CD4-positive, alpha-beta memory T cell (primary cell): ENCODE results near the gene ZYX. TPM values are rescaled to one million over a fixed set of nuclear protein-coding genes. Genes with fewer than 3 reads are reported as not detected.
A peak's percentile ranks its signal among the peaks of the same experiment; 100 is the strongest.

Experiments
- CTCF ChIA-PET: fragments of 350-600 bp; sonication (Branson Sonifier 250); formaldehyde crosslinking; loops from one replicate; lab custom pipeline; 2021; ENCODE audit warnings: inconsistent platforms; ENCODE audit not compliant: partially characterized antibody; lab: Charles Lee
- POLR2A ChIA-PET: fragments of 350-600 bp; sonication (Branson Sonifier 250); formaldehyde crosslinking; loops from one replicate; lab custom pipeline; 2021; ENCODE audit not compliant: partially characterized antibody; lab: Charles Lee
- DNase-seq, 5 donors: peaks; one replicate each; pipeline versions ENCODE4 v3.0.0 to v3.0.0-alpha.2; 2020 to 2022; ENCODE audit warnings: mixed read lengths in 1 of 5
- H3K27ac ChIP-seq: one replicate; pipeline ENCODE4 v1.7.0; 2013; ENCODE audit warnings: low read depth, low read length
- H3K27me3 ChIP-seq: 2 replicates; pipeline ENCODE4 v1.7.0; 2013; ENCODE audit warnings: mild to moderate bottlenecking, low read length, moderate library complexity; ENCODE audit not compliant: insufficient read depth
- H3K36me3 ChIP-seq: 2 replicates; pipeline ENCODE4 v1.7.0; 2013; ENCODE audit warnings: mild to moderate bottlenecking, low read length, moderate library complexity; ENCODE audit not compliant: insufficient read depth
- H3K4me1 ChIP-seq: 2 replicates; pipeline ENCODE4 v1.7.0; 2013; ENCODE audit warnings: mild to moderate bottlenecking, low read length, moderate library complexity; ENCODE audit not compliant: insufficient read depth
- H3K4me3 ChIP-seq, 2 donors: one replicate each; pipeline ENCODE4 v1.7.0; 2013; ENCODE audit warnings: low read length in 2 of 2, mild to moderate bottlenecking in 1 of 2
- H3K9me3 ChIP-seq, 2 donors: one replicate each; pipeline ENCODE4 v1.7.0; 2013; ENCODE audit warnings: low read length in 2 of 2, control low read depth in 1 of 2; ENCODE audit not compliant: control insufficient read depth in 1 of 2
- H3K27ac Mint-ChIP-seq, 7 donors: one replicate each; pipeline ENCODE4 v1.8.0; 2020 to 2021; ENCODE audit warnings: mixed read lengths in 7 of 7, mild to moderate bottlenecking in 6 of 7, inconsistent platforms in 3 of 7, moderate library complexity in 3 of 7
- H3K27me3 Mint-ChIP-seq, 2 donors: one replicate each; pipeline ENCODE4 v1.8.0; 2020 to 2021; ENCODE audit warnings: mixed read lengths in 2 of 2
- H3K36me3 Mint-ChIP-seq, 2 donors: one replicate each; pipeline ENCODE4 v1.8.0; 2020 to 2021; ENCODE audit warnings: mixed read lengths in 2 of 2, inconsistent platforms in 1 of 2, mild to moderate bottlenecking in 1 of 2
- H3K4me1 Mint-ChIP-seq, 4 donors: one replicate each; pipeline ENCODE4 v1.8.0; 2020 to 2021; ENCODE audit warnings: mixed read lengths in 4 of 4, mild to moderate bottlenecking in 1 of 4
- H3K4me3 Mint-ChIP-seq, 8 donors: one replicate each; pipeline ENCODE4 v1.8.0; 2020 to 2021; ENCODE audit warnings: mixed read lengths in 8 of 8, mild to moderate bottlenecking in 7 of 8, moderate library complexity in 6 of 8, inconsistent platforms in 3 of 8
- H3K9me3 Mint-ChIP-seq, 8 donors: one replicate each; pipeline ENCODE4 v1.8.0; 2020 to 2021; ENCODE audit warnings: mixed read lengths in 8 of 8, mild to moderate bottlenecking in 5 of 8, inconsistent platforms in 3 of 8, moderate library complexity in 1 of 8
- intact Hi-C: fragments of 100-400 bp; cut with micrococcal nuclease; formaldehyde crosslinking; loops from one replicate; pipeline ENCODE4 v1.15.1; 2023
- polyA plus RNA-seq, 2 donors: library from polyadenylated mRNA; unstranded; fragments of 300-500 nt; fragmentation: Illumina TruSeq; gene quantifications; one replicate each; pipeline ENCODE4 v1.2.3, GENCODE V29; 2021
- total RNA-seq, 2 experiments: library from RNA; stranded (reverse); gene quantifications; one replicate each; pipeline ENCODE4 v1.2.3, GENCODE V29; 2021

Gene ZYX
- total and polyA plus RNA-seq, 4 experiments from 2014 or later = 55.7 to 148 (median 145) TPM

DNA sequence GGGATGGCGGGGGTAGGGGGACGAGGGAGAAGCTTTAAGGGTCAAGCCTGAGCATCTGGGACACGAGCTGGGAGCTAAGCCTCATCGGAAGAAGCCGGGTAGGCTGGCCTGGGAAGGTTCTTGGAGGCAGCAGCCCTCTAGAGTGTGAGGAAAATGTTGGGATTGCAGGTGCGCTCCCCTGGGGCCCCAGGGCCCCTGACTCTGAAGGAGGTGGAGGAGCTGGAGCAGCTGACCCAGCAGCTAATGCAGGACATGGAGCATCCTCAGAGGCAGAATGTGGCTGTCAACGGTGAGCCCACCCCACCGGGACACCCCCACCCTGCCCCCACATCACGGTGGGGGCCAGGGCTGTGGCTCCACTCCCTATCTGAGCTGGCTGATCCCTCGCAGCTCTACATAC, 6.9 kb downstream of the ZYX start:
- H3K36me3 Mint-ChIP-seq = peaks cover 19 to 41% of the 10 kb centered on the region in 2 donors
- intact Hi-C loops = loop anchor here (2.0 kb wide), 1 partner anchor 13 kb away; no protein-coding TSS in a partner anchor
- H3K9me3 ChIP-seq = no peaks in the 10 kb centered on the region
- H3K27me3 ChIP-seq = no peaks in the 10 kb centered on the region
- H3K4me1 ChIP-seq = peaks cover 44% of the 10 kb centered on the region
- DNase-seq = no peak
- no peak overlapping the region for H3K4me3 ChIP-seq
- CTCF ChIA-PET = interaction anchor here (1.0 to 4.1 kb wide), 7 partner anchors 9 to 148 kb away, joined by 3 to 18 read pairs (median 4); no protein-coding TSS in a partner anchor
- no peak overlapping the region for H3K4me3 Mint-ChIP-seq
- POLR2A ChIA-PET = interaction anchor here (0.7 to 2.8 kb wide), 6 partner anchors 8 to 28 kb away, joined by 3 to 8 read pairs (median 4); no protein-coding TSS in a partner anchor
- H3K9me3 Mint-ChIP-seq = no peaks in the 10 kb centered on the region
- peaks cover 4 to 15% (median 8%) of the 10 kb centered on the region in 4 donors for H3K4me1 Mint-ChIP-seq
- peaks cover 65% of the 10 kb centered on the region for H3K36me3 ChIP-seq
- H3K27me3 Mint-ChIP-seq = no peaks in the 10 kb centered on the region
- H3K27ac Mint-ChIP-seq = peak overlapping the region in 3 of 7 donors; percentile 49 to 77 (median 71)
- H3K27ac ChIP-seq = no peak overlapping the region

DNA sequence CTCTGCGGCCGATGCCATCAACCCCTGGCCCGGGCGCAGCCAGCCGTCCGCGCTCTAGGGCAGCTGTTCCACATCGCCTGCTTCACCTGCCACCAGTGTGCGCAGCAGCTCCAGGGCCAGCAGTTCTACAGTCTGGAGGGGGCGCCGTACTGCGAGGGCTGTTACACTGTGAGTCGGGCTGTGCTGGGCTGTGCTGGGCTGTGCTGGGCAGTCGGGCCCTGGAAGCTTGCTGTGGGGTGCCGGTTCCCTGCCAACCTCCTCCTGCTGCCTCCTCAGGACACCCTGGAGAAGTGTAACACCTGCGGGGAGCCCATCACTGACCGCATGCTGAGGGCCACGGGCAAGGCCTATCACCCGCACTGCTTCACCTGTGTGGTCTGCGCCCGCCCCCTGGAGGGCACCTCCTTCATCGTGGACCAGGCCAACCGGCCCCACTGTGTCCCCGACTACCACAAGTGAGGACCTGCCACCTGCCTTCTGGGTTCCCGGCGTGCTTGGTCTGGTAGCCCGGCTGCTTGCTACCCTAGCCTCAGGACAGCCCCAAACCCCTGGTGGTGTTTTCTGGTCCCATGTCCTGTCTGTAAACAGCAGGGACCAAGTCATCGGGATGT, 7.5 kb downstream of the ZYX start:
- Histone ChIP-seq H3K4me1 (peaks cover 39% of the 10 kb centered on the region), H3K27ac (no peak overlapping the region)
- intact Hi-C loops = loop anchor here (2.0 kb wide), 1 partner anchor 14 kb away; no protein-coding TSS in a partner anchor

DNA sequence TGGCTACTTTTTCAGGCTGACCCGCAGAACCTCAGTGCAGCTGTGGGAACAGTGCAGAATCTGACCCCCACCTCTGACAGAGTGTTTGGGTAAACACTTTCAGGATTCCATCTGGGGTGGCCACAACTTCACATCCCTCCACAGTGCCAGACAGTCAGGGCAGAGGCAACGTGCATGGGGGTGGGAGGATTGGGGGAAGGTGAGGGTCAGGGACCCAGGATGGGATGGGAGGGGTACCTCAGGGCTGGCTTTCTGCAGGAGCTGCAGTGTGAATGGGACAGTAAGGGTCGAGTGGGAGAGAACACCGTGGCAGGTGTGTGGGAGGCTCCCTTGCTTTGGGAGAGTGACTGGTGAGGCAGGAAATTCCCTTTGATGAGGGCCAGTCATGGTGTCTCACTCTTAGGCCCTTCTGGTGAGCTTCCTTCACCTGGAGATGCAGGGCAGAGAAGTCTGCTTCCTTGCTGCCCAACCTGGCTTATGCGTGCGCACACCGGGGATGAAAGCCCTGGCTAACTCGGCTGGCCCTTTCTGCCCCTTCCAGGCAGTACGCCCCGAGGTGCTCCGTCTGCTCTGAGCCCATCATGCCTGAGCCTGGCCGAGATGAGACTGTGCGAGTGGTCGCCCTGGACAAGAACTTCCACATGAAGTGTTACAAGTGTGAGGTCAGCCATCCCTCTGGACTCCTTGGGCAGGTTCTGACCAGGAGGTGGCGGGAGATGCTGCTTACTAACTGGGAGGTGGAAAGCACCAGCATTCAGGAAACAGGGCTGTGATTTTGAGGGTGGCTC, 8.4 kb downstream of the ZYX start:
- ChIA-PET CTCF (interaction anchor here (0.8 to 4.1 kb wide), 7 partner anchors 15 to 149 kb away, joined by 3 to 18 read pairs (median 4); partner anchors contain the start of gene EPHA1), POLR2A (interaction anchor here (1.0 to 6.7 kb wide), 7 partner anchors 9 to 18 kb away, joined by 3 to 42 read pairs (median 8); partner anchors contain the start of gene ZYX)
- H3K4me1 Mint-ChIP-seq = peaks cover 4 to 15% (median 7%) of the 10 kb centered on the region in 4 donors
- H3K4me3 ChIP-seq = no peak overlapping the region
- peaks cover 20 to 48% of the 10 kb centered on the region in 2 donors for H3K36me3 Mint-ChIP-seq
- H3K27ac Mint-ChIP-seq = peak overlapping the region; percentile 5 to 86 (median 54)
- H3K36me3 ChIP-seq = peaks cover 61% of the 10 kb centered on the region
- H3K27ac ChIP-seq = no peak overlapping the region
- no peak for DNase-seq
- intact Hi-C loops = loop anchor here (2.0 kb wide), 1 partner anchor 15 kb away; no protein-coding TSS in a partner anchor
- H3K9me3 ChIP-seq = no peaks in the 10 kb centered on the region
- no peak overlapping the region for H3K4me3 Mint-ChIP-seq
- peaks cover 30% of the 10 kb centered on the region for H3K4me1 ChIP-seq
- H3K9me3 Mint-ChIP-seq = no peaks in the 10 kb centered on the region
- no peaks in the 10 kb centered on the region for H3K27me3 ChIP-seq
- H3K27me3 Mint-ChIP-seq = no peaks in the 10 kb centered on the region

More for the DNA sequence above, 7.5 kb downstream of the ZYX start:
- peaks cover 20 to 43% of the 10 kb centered on the region in 2 donors for H3K36me3 Mint-ChIP-seq
- Histone ChIP-seq H3K9me3 (no peaks in the 10 kb centered on the region), H3K36me3 (peaks cover 67% of the 10 kb centered on the region), H3K4me3 (no peak overlapping the region), H3K27me3 (no peaks in the 10 kb centered on the region)
- ChIA-PET POLR2A (interaction anchor here (0.7 to 2.8 kb wide), 5 partner anchors 8 to 28 kb away, joined by 3 to 8 read pairs (median 5); no protein-coding TSS in a partner anchor), CTCF (interaction anchor here (1.0 to 4.1 kb wide), 7 partner anchors 10 to 148 kb away, joined by 3 to 18 read pairs (median 4); partner anchors contain the start of gene EPHA1)
- H3K27me3 Mint-ChIP-seq = no peaks in the 10 kb centered on the region
- no peaks in the 10 kb centered on the region for H3K9me3 Mint-ChIP-seq
- H3K4me1 Mint-ChIP-seq = peaks cover 3 to 15% (median 6%) of the 10 kb centered on the region in 4 donors
- DNase-seq = no peak
- H3K4me3 Mint-ChIP-seq = no peak overlapping the region
- H3K27ac Mint-ChIP-seq = peak overlapping the region in 1 of 7 donors; percentile 49

DNA sequence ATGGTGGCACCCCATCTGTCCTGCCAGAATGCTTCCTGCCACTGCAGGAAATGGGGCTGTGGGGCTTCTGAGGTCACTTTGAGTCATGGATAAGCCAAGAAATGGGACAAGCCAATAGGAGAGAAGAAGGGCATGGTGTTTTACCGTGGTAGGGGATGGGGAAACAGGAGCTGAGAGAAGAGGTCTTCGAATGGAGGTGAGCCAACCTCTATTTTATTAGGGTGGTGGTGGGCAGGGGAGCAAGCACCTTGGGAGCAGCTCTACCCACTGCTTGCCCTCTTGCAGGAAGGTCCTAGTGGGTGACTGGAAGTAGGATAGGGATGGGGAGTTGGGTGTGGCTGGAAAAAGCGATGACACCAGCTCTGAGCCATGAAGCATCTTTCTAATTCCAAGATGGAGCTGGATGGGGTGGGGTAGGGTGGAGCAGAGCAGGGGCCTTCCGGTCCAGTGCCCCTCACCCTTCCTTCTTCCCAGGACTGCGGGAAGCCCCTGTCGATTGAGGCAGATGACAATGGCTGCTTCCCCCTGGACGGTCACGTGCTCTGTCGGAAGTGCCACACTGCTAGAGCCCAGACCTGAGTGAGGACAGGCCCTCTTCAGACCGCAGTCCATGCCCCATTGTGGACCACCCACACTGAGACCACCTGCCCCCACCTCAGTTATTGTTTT, 9.1 kb downstream of the ZYX start:
- Histone ChIP-seq H3K27me3 (no peaks in the 10 kb centered on the region), H3K4me1 (peaks cover 22% of the 10 kb centered on the region), H3K9me3 (no peaks in the 10 kb centered on the region), H3K36me3 (peaks cover 61% of the 10 kb centered on the region), H3K27ac (no peak overlapping the region), H3K4me3 (no peak overlapping the region)
- H3K27ac Mint-ChIP-seq = peak overlapping the region in 6 of 7 donors; percentile 20 to 86 (median 52)
- ChIA-PET CTCF (interaction anchor here (0.8 to 4.1 kb wide), 7 partner anchors 10 to 150 kb away, joined by 3 to 18 read pairs (median 6); no protein-coding TSS in a partner anchor), POLR2A (interaction anchor here (0.6 to 6.7 kb wide), 6 partner anchors 10 to 147 kb away, joined by 3 to 42 read pairs (median 6); partner anchors contain the start of gene ZYX)
- DNase-seq = no peak
- no peaks in the 10 kb centered on the region for H3K9me3 Mint-ChIP-seq
- H3K4me3 Mint-ChIP-seq = no peak overlapping the region
- intact Hi-C loops = no loop called here
- peaks cover 7 to 19% (median 10%) of the 10 kb centered on the region in 4 donors for H3K4me1 Mint-ChIP-seq
- no peaks in the 10 kb centered on the region for H3K27me3 Mint-ChIP-seq
- peaks cover 22 to 54% of the 10 kb centered on the region in 2 donors for H3K36me3 Mint-ChIP-seq

DNA sequence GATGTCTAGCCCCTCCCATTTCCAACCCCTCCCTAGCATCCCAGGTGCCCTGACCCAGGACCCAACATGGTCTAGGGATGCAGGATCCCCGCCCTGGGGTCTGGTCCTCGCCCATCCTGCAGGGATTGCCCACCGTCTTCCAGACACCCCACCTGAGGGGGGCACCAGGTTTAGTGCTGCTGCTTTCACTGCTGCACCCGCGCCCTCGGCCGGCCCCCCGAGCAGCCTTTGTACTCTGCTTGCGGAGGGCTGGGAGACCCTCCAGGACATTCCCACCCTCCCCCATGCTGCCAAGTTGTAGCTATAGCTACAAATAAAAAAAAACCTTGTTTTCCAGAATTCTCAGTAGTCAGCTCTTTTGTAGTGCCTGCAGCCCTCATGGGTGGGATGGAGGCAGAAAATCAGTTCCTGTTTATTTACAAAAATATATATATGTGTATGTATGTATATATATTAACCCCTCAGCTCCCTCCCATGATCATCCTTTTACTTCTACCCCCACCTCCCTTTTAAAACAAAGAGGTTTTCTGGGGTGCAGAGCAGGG, 9.7 kb downstream of the ZYX start:
- H3K4me1 ChIP-seq = peaks cover 16% of the 10 kb centered on the region
- H3K27ac Mint-ChIP-seq = no peak overlapping the region
- H3K27me3 Mint-ChIP-seq = no peaks in the 10 kb centered on the region
- no peaks in the 10 kb centered on the region for H3K9me3 Mint-ChIP-seq
- no peak for DNase-seq
- H3K9me3 ChIP-seq = no peaks in the 10 kb centered on the region
- ChIA-PET CTCF (interaction anchor here (0.8 to 4.1 kb wide), 7 partner anchors 11 to 132 kb away, joined by 3 to 18 read pairs (median 6); no protein-coding TSS in a partner anchor), POLR2A (interaction anchor here (0.6 to 6.7 kb wide), 4 partner anchors 10 to 148 kb away, joined by 3 to 42 read pairs (median 6); partner anchors contain the start of gene ZYX)
- H3K4me3 Mint-ChIP-seq = no peak overlapping the region
- H3K4me1 Mint-ChIP-seq = peaks cover 7 to 21% (median 12%) of the 10 kb centered on the region in 4 donors
- no peak overlapping the region for H3K4me3 ChIP-seq
- intact Hi-C loops = no loop called here
- H3K36me3 ChIP-seq = peaks cover 65% of the 10 kb centered on the region
- H3K27me3 ChIP-seq = no peaks in the 10 kb centered on the region
- H3K27ac ChIP-seq = no peak overlapping the region
- peaks cover 24 to 57% of the 10 kb centered on the region in 2 donors for H3K36me3 Mint-ChIP-seq
